ENCODE data around the gene NEU3. TPM values are rescaled to one million over a fixed set of nuclear protein-coding genes. Genes with fewer than 3 reads are reported as not detected.

Gene NEU3
- total and polyA plus RNA-seq, 2 of the 13 experiments (the other 11 are each of a cell fraction or from before 2014, with no cell fraction given): 6.3 to 15.3 TPM

- FAIRE-seq (no peak), ATAC-seq (no peak), DNase-seq (ENCODE audit: low spot score) (no peak)
- peaks cover 8% of the 10 kb centered on the region; the same call in 1 of the 2 replicates for H3K4me1 ChIP-seq (ENCODE audit: insufficient read depth, low read length)
- no peak overlapping the region for H2AFZ ChIP-seq (ENCODE audit: low read length)
- TF ChIP-seq SAFB2 (CRISPR knock-in tag; IDR thresholded peaks at IDR 0.05; ENCODE audit: borderline replicate concordance, low read depth) (no peak), BATF2 (CRISPR knock-in tag; IDR thresholded peaks at IDR 0.05) (no peak), SIX1 (CRISPR knock-in tag; IDR thresholded peaks at IDR 0.05; ENCODE audit: borderline replicate concordance) (no peak), ZNF451 (CRISPR knock-in tag; IDR thresholded peaks at IDR 0.05) (no peak), ATF7 (IDR thresholded peaks at IDR 0.05) (no peak), ATF7 (CRISPR knock-in tag; IDR thresholded peaks at IDR 0.05) (no peak), MEF2D (CRISPR knock-in tag; IDR thresholded peaks at IDR 0.05) (no peak), ETV5 (CRISPR knock-in tag; IDR thresholded peaks at IDR 0.05; ENCODE audit: borderline replicate concordance) (no peak), SKIL (CRISPR knock-in tag; IDR thresholded peaks at IDR 0.05; ENCODE audit: borderline replicate concordance) (no peak), CAMTA2 (CRISPR knock-in tag; IDR thresholded peaks at IDR 0.05; ENCODE audit: borderline replicate concordance) (no peak), STAT5B (CRISPR knock-in tag; IDR thresholded peaks at IDR 0.05) (no peak)
- TF ChIP-seq, protein P1, sequence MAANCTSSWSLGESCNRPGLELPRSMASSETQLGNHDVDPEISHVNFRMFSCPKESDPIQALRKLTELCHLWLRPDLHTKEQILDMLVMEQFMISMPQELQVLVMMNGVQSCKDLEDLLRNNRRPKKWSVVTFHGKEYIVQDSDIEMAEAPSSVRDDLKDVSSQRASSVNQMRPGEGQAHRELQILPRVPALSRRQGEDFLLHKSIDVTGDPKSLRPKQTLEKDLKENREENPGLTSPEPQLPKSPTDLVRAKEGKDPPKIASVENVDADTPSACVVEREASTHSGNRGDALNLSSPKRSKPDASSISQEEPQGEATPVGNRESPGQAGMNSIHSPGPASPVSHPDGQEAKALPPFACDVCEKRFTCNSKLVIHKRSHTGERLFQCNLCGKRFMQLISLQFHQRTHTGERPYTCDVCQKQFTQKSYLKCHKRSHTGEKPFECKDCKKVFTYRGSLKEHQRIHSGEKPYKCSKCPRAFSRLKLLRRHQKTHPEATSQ (CRISPR knock-in tag; IDR thresholded peaks at IDR 0.05; ENCODE audit: borderline replicate concordance): no peak
- TF ChIP-seq, protein P2, sequence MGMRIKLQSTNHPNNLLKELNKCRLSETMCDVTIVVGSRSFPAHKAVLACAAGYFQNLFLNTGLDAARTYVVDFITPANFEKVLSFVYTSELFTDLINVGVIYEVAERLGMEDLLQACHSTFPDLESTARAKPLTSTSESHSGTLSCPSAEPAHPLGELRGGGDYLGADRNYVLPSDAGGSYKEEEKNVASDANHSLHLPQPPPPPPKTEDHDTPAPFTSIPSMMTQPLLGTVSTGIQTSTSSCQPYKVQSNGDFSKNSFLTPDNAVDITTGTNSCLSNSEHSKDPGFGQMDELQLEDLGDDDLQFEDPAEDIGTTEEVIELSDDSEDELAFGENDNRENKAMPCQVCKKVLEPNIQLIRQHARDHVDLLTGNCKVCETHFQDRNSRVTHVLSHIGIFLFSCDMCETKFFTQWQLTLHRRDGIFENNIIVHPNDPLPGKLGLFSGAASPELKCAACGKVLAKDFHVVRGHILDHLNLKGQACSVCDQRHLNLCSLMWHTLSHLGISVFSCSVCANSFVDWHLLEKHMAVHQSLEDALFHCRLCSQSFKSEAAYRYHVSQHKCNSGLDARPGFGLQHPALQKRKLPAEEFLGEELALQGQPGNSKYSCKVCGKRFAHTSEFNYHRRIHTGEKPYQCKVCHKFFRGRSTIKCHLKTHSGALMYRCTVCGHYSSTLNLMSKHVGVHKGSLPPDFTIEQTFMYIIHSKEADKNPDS (CRISPR knock-in tag; IDR thresholded peaks at IDR 0.05): no peak
- no peak overlapping the region for H3K27ac ChIP-seq (ENCODE audit: extremely low read length, insufficient read depth, low read length)
- no TSS peak for BruUV-seq (replicated peaks)
- H3K4me2 ChIP-seq (ENCODE audit: low read depth, low read length): no peak overlapping the region
- in situ Hi-C loops (cut with HindIII; ENCODE audit: extremely low pct_ligation_motif_present, low pct_unique_long_range_greater_than_20kb): no loop called here
- no peaks in the 10 kb centered on the region for H4K20me1 ChIP-seq (ENCODE audit: insufficient read depth, low read length)
- H3K79me2 ChIP-seq (ENCODE audit: insufficient read depth, low read length): no peaks in the 10 kb centered on the region
- no peaks in the 10 kb centered on the region for H3K9me3 ChIP-seq (ENCODE audit: low read length)
- ChIA-PET CTCF (ENCODE audit: low intra/inter-chr PET ratio, low total read pairs) (no interaction called here), POLR2A (no interaction called here)
- peaks cover 0 to 3% of the 10 kb centered on the region in 2 experiments; a peak in 1 of 5 replicates for H3K27me3 ChIP-seq (ENCODE audit: control insufficient read depth in 1 of 2, insufficient read depth in 2 of 2, low read length in 2 of 2)
- no peak overlapping the region for H3K4me3 ChIP-seq (replicated peaks in 1 of 3; ENCODE audit: insufficient read depth in 1 of 3, low read depth in 2 of 3, low read length in 3 of 3)
- WGBS (ENCODE audit: low lambda C conversion rate): 52% methylated on average over 5 of the region's 5 CpGs
- no peak overlapping the region for H3K9ac ChIP-seq (ENCODE audit: insufficient read depth, low read depth, low read length)
- no peaks in the 10 kb centered on the region for H3K36me3 ChIP-seq (replicated peaks in 1 of 2; ENCODE audit: control insufficient read depth in 1 of 2, insufficient read depth in 2 of 2, low read length in 2 of 2)
- intact Hi-C loops (cut with micrococcal nuclease; ENCODE audit: unreplicated experiment): no loop called here
These were observed 62.3 kb downstream of the NEU3 start for GRCh38 chr11:75051043-75051442.
